Measurements from ENCODE around the gene CD4. TPM values are rescaled to one million over a fixed set of nuclear protein-coding genes. Genes with fewer than 3 reads are reported as not detected.

The CD4 gene
- total RNA-seq, 3 donors from 2014 or later, result 42.0 to 76.9 (median 51.4) TPM

GRCh38 chr12:6779708-6780432 is 9.5 kb upstream of the CD4 start:
- H3K27me3 Mint-ChIP-seq (ENCODE audit: low read depth), result peaks cover 10% of the 10 kb centered on the region
- ATAC-seq (no peak), DNase-seq (no peak)
- H3K9me3 Mint-ChIP-seq, result no peaks in the 10 kb centered on the region
- peaks cover 70% of the 10 kb centered on the region for H3K4me1 Mint-ChIP-seq (ENCODE audit: low read depth)
- peak overlapping the region; percentile 35 for H3K4me3 Mint-ChIP-seq
- H3K36me3 Mint-ChIP-seq (ENCODE audit: insufficient read depth), result peaks cover 1% of the 10 kb centered on the region

GRCh38 chr12:6780573-6780972 is 8.8 kb upstream of the CD4 start:
- H3K4me3 Mint-ChIP-seq, result no peak overlapping the region
- H3K9me3 Mint-ChIP-seq, result no peaks in the 10 kb centered on the region
- peak; percentile 46 to 55 for ATAC-seq
- H3K27me3 Mint-ChIP-seq (ENCODE audit: low read depth), result peaks cover 5% of the 10 kb centered on the region
- DNase-seq, result no peak
- no peaks in the 10 kb centered on the region for H3K36me3 Mint-ChIP-seq (ENCODE audit: insufficient read depth)
- peaks cover 66% of the 10 kb centered on the region for H3K4me1 Mint-ChIP-seq (ENCODE audit: low read depth)

- Mint-ChIP-seq H3K9me3 (no peaks in the 10 kb centered on the region), H3K4me3 (no peak overlapping the region), H3K36me3 (ENCODE audit: insufficient read depth) (no peaks in the 10 kb centered on the region), H3K4me1 (ENCODE audit: low read depth) (peaks cover 70% of the 10 kb centered on the region), H3K27me3 (ENCODE audit: low read depth) (no peaks in the 10 kb centered on the region)
- DNase-seq (no peak), ATAC-seq (no peak)
These were observed 7.2 kb upstream of the CD4 start for GRCh38 chr12:6782119-6782518.

- no peaks in the 10 kb centered on the region for H3K9me3 Mint-ChIP-seq
- ATAC-seq (no peak), DNase-seq (no peak)
- no peak overlapping the region for H3K4me3 Mint-ChIP-seq
- no peaks in the 10 kb centered on the region for H3K27me3 Mint-ChIP-seq (ENCODE audit: low read depth)
- H3K36me3 Mint-ChIP-seq (ENCODE audit: insufficient read depth), result no peaks in the 10 kb centered on the region
- peaks cover 70% of the 10 kb centered on the region for H3K4me1 Mint-ChIP-seq (ENCODE audit: low read depth)
These were observed 6.3 kb upstream of the CD4 start for GRCh38 chr12:6782850-6783566.

- ATAC-seq (no peak), DNase-seq (no peak)
- H3K4me3 Mint-ChIP-seq, result no peak overlapping the region
- H3K9me3 Mint-ChIP-seq, result no peaks in the 10 kb centered on the region
- H3K4me1 Mint-ChIP-seq (ENCODE audit: low read depth), result peaks cover 70% of the 10 kb centered on the region
- no peaks in the 10 kb centered on the region for H3K27me3 Mint-ChIP-seq (ENCODE audit: low read depth)
- no peaks in the 10 kb centered on the region for H3K36me3 Mint-ChIP-seq (ENCODE audit: insufficient read depth)
These were observed 5.5 kb upstream of the CD4 start for GRCh38 chr12:6783828-6784227.

- H3K4me3 Mint-ChIP-seq, result no peak overlapping the region
These were observed 5.0 kb upstream of the CD4 start for GRCh38 chr12:6784296-6784695.

GRCh38 chr12:6784761-6785160 is 4.6 kb upstream of the CD4 start:
- Mint-ChIP-seq H3K27me3 (ENCODE audit: low read depth) (no peaks in the 10 kb centered on the region), H3K9me3 (no peaks in the 10 kb centered on the region), H3K4me3 (no peak overlapping the region), H3K4me1 (ENCODE audit: low read depth) (peaks cover 66% of the 10 kb centered on the region), H3K36me3 (ENCODE audit: insufficient read depth) (peaks cover 1% of the 10 kb centered on the region)
- ATAC-seq (no peak), DNase-seq (no peak)

More at GRCh38 chr12:6784296-6784695, 5.0 kb upstream of the CD4 start:
- ATAC-seq (no peak), DNase-seq (no peak)
- H3K9me3 Mint-ChIP-seq, result no peaks in the 10 kb centered on the region
- H3K4me1 Mint-ChIP-seq (ENCODE audit: low read depth), result peaks cover 70% of the 10 kb centered on the region
- no peaks in the 10 kb centered on the region for H3K36me3 Mint-ChIP-seq (ENCODE audit: insufficient read depth)
- H3K27me3 Mint-ChIP-seq (ENCODE audit: low read depth), result no peaks in the 10 kb centered on the region

- Mint-ChIP-seq H3K36me3 (ENCODE audit: insufficient read depth) (peaks cover 2% of the 10 kb centered on the region), H3K4me1 (ENCODE audit: low read depth) (peaks cover 59% of the 10 kb centered on the region), H3K4me3 (peak overlapping the region; percentile 40), H3K9me3 (no peaks in the 10 kb centered on the region), H3K27me3 (ENCODE audit: low read depth) (no peaks in the 10 kb centered on the region)
- ATAC-seq (peak; percentile 9 to 16), DNase-seq (no peak)
These were observed 2.8 kb upstream of the CD4 start for GRCh38 chr12:6786416-6787094.

- Mint-ChIP-seq H3K36me3 (ENCODE audit: insufficient read depth) (peaks cover 2% of the 10 kb centered on the region), H3K27me3 (ENCODE audit: low read depth) (no peaks in the 10 kb centered on the region), H3K4me3 (peak overlapping the region; percentile 40), H3K9me3 (no peaks in the 10 kb centered on the region), H3K4me1 (ENCODE audit: low read depth) (peaks cover 63% of the 10 kb centered on the region)
- ATAC-seq (no peak), DNase-seq (no peak)
These were observed 2.0 kb upstream of the CD4 start for GRCh38 chr12:6787309-6787708.

- Mint-ChIP-seq H3K9me3 (no peaks in the 10 kb centered on the region), H3K36me3 (ENCODE audit: insufficient read depth) (peaks cover 6% of the 10 kb centered on the region), H3K27me3 (ENCODE audit: low read depth) (no peaks in the 10 kb centered on the region), H3K4me1 (ENCODE audit: low read depth) (peaks cover 58% of the 10 kb centered on the region), H3K4me3 (peak overlapping the region; percentile 94)
- DNase-seq (no peak), ATAC-seq (peak; percentile 42 to 47)
These were observed 1.3 kb downstream of the CD4 start for GRCh38 chr12:6790496-6791150.

GRCh38 chr12:6791931-6792520 is 2.7 kb downstream of the CD4 start:
- no peak for DNase-seq

GRCh38 chr12:6792522-6793201 is 3.3 kb downstream of the CD4 start:
- Mint-ChIP-seq H3K4me3 (peak overlapping the region; percentile 94), H3K9me3 (no peaks in the 10 kb centered on the region), H3K27me3 (ENCODE audit: low read depth) (peaks cover 3% of the 10 kb centered on the region), H3K36me3 (ENCODE audit: insufficient read depth) (peaks cover 15% of the 10 kb centered on the region), H3K4me1 (ENCODE audit: low read depth) (peaks cover 59% of the 10 kb centered on the region)
- DNase-seq, result no peak
- peak; percentile 25 to 41 for ATAC-seq

More at GRCh38 chr12:6791931-6792520, 2.7 kb downstream of the CD4 start:
- peak; percentile 12 to 16 for ATAC-seq
- H3K9me3 Mint-ChIP-seq, result no peaks in the 10 kb centered on the region
- peaks cover 3% of the 10 kb centered on the region for H3K27me3 Mint-ChIP-seq (ENCODE audit: low read depth)
- peaks cover 60% of the 10 kb centered on the region for H3K4me1 Mint-ChIP-seq (ENCODE audit: low read depth)
- H3K36me3 Mint-ChIP-seq (ENCODE audit: insufficient read depth), result peaks cover 15% of the 10 kb centered on the region
- H3K4me3 Mint-ChIP-seq, result peak overlapping the region; percentile 94

- peaks cover 18% of the 10 kb centered on the region for H3K36me3 Mint-ChIP-seq (ENCODE audit: insufficient read depth)
- H3K4me1 Mint-ChIP-seq (ENCODE audit: low read depth), result peaks cover 53% of the 10 kb centered on the region
- DNase-seq (no peak), ATAC-seq (no peak)
- H3K9me3 Mint-ChIP-seq, result no peaks in the 10 kb centered on the region
- H3K4me3 Mint-ChIP-seq, result no peak overlapping the region
- H3K27me3 Mint-ChIP-seq (ENCODE audit: low read depth), result peaks cover 3% of the 10 kb centered on the region
These were observed 5.8 kb downstream of the CD4 start for GRCh38 chr12:6795088-6795487.
